ENCODE results near the gene ARHGEF4. TPM values are rescaled to one million over a fixed set of nuclear protein-coding genes. Genes with fewer than 3 reads are reported as not detected.

ARHGEF4 gene
- total RNA-seq, 1 experiment from 2014 or later: 21.8 TPM

DNA sequence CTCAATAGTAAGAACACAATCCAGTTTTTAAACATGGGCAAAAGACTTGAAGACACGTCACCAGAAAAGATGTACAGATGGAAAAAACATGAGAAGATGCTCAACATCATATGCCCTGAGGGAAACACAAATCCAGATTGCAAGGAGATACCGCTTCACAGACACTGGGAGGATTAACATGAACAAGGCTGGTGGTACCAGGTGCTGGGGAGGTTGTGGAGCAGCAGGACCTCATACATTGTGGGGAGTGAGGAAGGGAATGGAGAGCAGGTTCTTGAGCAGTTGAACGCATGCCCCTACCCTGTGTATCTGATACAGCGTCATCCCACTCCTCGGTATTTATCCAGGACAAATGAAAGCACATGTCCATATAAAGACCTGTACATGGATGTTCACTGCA, 72.1 kb downstream of the ARHGEF4 start (continued):
- TF ChIP-seq KAT7 (CRISPR knock-in tag; IDR thresholded peaks at IDR 0.05; ENCODE audit: borderline replicate concordance) (no peak), PRRX2 (CRISPR knock-in tag; IDR thresholded peaks at IDR 0.05) (no peak)
- TF ChIP-seq, protein P1, sequence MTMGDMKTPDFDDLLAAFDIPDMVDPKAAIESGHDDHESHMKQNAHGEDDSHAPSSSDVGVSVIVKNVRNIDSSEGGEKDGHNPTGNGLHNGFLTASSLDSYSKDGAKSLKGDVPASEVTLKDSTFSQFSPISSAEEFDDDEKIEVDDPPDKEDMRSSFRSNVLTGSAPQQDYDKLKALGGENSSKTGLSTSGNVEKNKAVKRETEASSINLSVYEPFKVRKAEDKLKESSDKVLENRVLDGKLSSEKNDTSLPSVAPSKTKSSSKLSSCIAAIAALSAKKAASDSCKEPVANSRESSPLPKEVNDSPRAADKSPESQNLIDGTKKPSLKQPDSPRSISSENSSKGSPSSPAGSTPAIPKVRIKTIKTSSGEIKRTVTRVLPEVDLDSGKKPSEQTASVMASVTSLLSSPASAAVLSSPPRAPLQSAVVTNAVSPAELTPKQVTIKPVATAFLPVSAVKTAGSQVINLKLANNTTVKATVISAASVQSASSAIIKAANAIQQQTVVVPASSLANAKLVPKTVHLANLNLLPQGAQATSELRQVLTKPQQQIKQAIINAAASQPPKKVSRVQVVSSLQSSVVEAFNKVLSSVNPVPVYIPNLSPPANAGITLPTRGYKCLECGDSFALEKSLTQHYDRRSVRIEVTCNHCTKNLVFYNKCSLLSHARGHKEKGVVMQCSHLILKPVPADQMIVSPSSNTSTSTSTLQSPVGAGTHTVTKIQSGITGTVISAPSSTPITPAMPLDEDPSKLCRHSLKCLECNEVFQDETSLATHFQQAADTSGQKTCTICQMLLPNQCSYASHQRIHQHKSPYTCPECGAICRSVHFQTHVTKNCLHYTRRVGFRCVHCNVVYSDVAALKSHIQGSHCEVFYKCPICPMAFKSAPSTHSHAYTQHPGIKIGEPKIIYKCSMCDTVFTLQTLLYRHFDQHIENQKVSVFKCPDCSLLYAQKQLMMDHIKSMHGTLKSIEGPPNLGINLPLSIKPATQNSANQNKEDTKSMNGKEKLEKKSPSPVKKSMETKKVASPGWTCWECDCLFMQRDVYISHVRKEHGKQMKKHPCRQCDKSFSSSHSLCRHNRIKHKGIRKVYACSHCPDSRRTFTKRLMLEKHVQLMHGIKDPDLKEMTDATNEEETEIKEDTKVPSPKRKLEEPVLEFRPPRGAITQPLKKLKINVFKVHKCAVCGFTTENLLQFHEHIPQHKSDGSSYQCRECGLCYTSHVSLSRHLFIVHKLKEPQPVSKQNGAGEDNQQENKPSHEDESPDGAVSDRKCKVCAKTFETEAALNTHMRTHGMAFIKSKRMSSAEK (CRISPR knock-in tag; IDR thresholded peaks at IDR 0.05; ENCODE audit: borderline replicate concordance): no peak
- TF ChIP-seq, protein P2, sequence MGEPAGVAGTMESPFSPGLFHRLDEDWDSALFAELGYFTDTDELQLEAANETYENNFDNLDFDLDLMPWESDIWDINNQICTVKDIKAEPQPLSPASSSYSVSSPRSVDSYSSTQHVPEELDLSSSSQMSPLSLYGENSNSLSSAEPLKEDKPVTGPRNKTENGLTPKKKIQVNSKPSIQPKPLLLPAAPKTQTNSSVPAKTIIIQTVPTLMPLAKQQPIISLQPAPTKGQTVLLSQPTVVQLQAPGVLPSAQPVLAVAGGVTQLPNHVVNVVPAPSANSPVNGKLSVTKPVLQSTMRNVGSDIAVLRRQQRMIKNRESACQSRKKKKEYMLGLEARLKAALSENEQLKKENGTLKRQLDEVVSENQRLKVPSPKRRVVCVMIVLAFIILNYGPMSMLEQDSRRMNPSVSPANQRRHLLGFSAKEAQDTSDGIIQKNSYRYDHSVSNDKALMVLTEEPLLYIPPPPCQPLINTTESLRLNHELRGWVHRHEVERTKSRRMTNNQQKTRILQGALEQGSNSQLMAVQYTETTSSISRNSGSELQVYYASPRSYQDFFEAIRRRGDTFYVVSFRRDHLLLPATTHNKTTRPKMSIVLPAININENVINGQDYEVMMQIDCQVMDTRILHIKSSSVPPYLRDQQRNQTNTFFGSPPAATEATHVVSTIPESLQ (CRISPR knock-in tag; IDR thresholded peaks at IDR 0.05): no peak
- TF ChIP-seq, protein P3, sequence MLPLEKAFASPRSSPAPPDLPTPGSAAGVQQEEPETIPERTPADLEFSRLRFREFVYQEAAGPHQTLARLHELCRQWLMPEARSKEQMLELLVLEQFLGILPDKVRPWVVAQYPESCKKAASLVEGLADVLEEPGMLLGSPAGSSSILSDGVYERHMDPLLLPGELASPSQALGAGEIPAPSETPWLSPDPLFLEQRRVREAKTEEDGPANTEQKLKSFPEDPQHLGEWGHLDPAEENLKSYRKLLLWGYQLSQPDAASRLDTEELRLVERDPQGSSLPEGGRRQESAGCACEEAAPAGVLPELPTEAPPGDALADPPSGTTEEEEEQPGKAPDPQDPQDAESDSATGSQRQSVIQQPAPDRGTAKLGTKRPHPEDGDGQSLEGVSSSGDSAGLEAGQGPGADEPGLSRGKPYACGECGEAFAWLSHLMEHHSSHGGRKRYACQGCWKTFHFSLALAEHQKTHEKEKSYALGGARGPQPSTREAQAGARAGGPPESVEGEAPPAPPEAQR (CRISPR knock-in tag; IDR thresholded peaks at IDR 0.05): no peak
- TF ChIP-seq, protein P4, sequence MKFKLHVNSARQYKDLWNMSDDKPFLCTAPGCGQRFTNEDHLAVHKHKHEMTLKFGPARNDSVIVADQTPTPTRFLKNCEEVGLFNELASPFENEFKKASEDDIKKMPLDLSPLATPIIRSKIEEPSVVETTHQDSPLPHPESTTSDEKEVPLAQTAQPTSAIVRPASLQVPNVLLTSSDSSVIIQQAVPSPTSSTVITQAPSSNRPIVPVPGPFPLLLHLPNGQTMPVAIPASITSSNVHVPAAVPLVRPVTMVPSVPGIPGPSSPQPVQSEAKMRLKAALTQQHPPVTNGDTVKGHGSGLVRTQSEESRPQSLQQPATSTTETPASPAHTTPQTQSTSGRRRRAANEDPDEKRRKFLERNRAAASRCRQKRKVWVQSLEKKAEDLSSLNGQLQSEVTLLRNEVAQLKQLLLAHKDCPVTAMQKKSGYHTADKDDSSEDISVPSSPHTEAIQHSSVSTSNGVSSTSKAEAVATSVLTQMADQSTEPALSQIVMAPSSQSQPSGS (CRISPR knock-in tag; IDR thresholded peaks at IDR 0.05; ENCODE audit: borderline replicate concordance, low read depth): no peak

DNA sequence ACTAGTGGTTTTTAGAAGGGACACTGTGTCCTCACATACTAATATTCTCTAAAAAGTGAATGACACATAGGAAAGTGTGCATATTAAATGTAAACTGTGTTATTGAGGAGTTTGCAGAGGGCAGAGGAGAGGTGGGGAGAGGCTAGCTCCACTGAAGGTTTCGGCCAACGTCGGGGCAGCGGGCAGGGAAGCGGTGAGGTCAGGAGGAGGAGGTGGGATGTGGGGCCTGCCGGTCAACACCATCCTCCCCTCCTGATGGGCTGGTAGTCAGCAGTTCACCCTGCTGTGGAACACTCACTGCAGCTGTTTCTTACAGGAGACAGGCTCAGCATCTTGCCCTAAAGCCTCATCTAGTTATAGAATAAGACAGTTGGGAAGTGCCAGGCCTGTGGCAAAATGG, 74.2 kb downstream of the ARHGEF4 start:
- CTCF ChIA-PET: interaction anchor here (2.3 kb wide), 1 partner anchor 9 kb away, joined by 10 read pairs; no protein-coding TSS in a partner anchor
- Mint-ChIP-seq H3K27me3 (ENCODE audit: low read depth) (no peaks in the 10 kb centered on the region), H3K27ac (no peak overlapping the region), H3K9me3 (peaks cover 14% of the 10 kb centered on the region), H3K4me1 (no peaks in the 10 kb centered on the region), H3K36me3 (peaks cover 10% of the 10 kb centered on the region), H3K4me3 (no peak overlapping the region)
- DNase-seq (ENCODE audit: low spot score) (no peak), ATAC-seq (no peak)
- POLR2A ChIA-PET: no interaction called here
- TF ChIP-seq ZNF138 (CRISPR knock-in tag; conservative IDR thresholded peaks at IDR 0.05) (no peak), NFE2L1 (CRISPR knock-in tag; IDR thresholded peaks at IDR 0.05) (no peak), SMAD4 (CRISPR knock-in tag; IDR thresholded peaks at IDR 0.05) (no peak), SMAD3 (CRISPR knock-in tag; IDR thresholded peaks at IDR 0.05; ENCODE audit: borderline replicate concordance) (no peak), ELF4 (CRISPR knock-in tag; IDR thresholded peaks at IDR 0.05; ENCODE audit: low read depth) (no peak), SP1 (CRISPR knock-in tag; conservative IDR thresholded peaks at IDR 0.05) (no peak), ATF1 (CRISPR knock-in tag; IDR thresholded peaks at IDR 0.05) (no peak)
- TF ChIP-seq, protein P5, sequence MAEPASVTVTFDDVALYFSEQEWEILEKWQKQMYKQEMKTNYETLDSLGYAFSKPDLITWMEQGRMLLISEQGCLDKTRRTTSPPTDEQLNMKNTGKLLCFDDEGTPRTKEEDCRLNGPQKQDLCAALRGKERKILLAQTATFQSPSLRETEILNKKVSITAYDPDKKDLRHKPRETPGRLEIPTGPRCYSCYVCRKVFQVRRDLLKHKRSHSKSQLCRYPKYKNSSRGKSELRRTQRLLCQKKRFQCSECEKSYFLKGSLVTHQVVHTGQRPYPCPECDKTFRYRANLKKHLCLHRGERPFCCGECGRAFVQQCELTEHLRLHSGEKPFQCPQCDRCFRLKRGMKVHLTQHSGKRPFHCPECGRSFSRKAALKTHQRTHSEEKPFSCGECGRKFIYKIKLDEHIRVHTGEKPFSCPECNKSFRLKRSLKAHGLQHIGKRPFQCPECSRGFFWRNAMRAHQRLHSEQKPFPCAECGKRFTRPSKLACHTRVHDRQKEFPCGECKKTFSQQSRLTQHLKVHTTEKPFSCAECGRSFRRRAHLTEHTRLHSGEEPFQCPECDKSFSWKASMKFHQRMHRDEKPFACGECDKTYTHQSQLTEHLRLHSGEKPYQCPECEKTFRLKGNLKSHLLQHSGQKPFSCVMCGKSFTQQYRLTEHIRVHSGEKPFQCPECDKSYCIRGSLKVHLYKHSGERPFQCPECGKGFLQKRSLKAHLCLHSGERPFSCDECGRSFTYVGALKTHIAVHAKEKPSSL (CRISPR knock-in tag; conservative IDR thresholded peaks at IDR 0.05): no peak
- TF ChIP-seq, protein P4 (CRISPR knock-in tag; IDR thresholded peaks at IDR 0.05; ENCODE audit: borderline replicate concordance, low read depth): no peak
- TF ChIP-seq, protein P6, sequence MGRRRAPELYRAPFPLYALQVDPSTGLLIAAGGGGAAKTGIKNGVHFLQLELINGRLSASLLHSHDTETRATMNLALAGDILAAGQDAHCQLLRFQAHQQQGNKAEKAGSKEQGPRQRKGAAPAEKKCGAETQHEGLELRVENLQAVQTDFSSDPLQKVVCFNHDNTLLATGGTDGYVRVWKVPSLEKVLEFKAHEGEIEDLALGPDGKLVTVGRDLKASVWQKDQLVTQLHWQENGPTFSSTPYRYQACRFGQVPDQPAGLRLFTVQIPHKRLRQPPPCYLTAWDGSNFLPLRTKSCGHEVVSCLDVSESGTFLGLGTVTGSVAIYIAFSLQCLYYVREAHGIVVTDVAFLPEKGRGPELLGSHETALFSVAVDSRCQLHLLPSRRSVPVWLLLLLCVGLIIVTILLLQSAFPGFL (CRISPR knock-in tag; IDR thresholded peaks at IDR 0.05; ENCODE audit: borderline replicate concordance): no peak
- TF ChIP-seq, protein P7, sequence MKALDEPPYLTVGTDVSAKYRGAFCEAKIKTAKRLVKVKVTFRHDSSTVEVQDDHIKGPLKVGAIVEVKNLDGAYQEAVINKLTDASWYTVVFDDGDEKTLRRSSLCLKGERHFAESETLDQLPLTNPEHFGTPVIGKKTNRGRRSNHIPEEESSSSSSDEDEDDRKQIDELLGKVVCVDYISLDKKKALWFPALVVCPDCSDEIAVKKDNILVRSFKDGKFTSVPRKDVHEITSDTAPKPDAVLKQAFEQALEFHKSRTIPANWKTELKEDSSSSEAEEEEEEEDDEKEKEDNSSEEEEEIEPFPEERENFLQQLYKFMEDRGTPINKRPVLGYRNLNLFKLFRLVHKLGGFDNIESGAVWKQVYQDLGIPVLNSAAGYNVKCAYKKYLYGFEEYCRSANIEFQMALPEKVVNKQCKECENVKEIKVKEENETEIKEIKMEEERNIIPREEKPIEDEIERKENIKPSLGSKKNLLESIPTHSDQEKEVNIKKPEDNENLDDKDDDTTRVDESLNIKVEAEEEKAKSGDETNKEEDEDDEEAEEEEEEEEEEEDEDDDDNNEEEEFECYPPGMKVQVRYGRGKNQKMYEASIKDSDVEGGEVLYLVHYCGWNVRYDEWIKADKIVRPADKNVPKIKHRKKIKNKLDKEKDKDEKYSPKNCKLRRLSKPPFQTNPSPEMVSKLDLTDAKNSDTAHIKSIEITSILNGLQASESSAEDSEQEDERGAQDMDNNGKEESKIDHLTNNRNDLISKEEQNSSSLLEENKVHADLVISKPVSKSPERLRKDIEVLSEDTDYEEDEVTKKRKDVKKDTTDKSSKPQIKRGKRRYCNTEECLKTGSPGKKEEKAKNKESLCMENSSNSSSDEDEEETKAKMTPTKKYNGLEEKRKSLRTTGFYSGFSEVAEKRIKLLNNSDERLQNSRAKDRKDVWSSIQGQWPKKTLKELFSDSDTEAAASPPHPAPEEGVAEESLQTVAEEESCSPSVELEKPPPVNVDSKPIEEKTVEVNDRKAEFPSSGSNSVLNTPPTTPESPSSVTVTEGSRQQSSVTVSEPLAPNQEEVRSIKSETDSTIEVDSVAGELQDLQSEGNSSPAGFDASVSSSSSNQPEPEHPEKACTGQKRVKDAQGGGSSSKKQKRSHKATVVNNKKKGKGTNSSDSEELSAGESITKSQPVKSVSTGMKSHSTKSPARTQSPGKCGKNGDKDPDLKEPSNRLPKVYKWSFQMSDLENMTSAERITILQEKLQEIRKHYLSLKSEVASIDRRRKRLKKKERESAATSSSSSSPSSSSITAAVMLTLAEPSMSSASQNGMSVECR (CRISPR knock-in tag; IDR thresholded peaks at IDR 0.05; ENCODE audit: borderline replicate concordance): no peak
